Measurements from ENCODE around the gene SYNDIG1.

DNA sequence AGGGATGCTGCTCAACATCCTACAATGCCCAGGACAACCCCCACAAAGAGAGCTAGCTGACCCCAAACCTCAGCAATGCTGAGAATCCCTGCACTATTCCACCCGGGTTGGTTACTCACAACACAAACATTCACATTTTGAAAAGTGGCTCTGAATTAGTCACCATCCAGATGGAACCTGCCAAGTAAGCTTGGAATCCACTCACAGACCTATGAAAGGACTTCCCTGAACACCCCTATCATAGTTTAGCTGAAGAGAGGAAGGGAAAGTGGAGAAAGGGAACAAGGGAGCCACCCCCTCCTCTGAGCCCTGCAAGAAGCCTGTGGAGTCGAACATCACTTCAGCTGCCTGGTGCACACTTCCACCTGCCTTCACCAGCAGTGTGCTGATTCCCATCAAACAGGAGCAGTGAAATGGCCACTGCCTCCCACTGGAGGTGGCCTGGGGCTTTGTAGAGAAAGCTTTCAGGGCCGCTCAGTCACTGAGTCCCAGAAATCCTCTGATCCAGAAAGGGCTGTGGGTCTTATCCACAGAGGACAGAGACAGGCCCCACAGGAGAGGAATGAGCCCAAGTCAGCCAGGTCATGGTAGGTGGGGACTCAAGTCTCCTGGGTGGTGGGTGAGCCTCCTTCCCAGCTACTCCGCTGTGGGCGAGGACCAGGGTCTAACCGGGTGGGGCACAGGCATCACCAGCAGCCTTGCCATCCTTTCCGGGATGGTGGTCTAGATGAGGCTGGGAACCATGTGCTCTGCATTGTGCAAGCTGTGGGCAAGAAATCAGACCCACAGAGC lies 203.7 kb downstream of the SYNDIG1 start:
- TF ChIP-seq, protein P1, sequence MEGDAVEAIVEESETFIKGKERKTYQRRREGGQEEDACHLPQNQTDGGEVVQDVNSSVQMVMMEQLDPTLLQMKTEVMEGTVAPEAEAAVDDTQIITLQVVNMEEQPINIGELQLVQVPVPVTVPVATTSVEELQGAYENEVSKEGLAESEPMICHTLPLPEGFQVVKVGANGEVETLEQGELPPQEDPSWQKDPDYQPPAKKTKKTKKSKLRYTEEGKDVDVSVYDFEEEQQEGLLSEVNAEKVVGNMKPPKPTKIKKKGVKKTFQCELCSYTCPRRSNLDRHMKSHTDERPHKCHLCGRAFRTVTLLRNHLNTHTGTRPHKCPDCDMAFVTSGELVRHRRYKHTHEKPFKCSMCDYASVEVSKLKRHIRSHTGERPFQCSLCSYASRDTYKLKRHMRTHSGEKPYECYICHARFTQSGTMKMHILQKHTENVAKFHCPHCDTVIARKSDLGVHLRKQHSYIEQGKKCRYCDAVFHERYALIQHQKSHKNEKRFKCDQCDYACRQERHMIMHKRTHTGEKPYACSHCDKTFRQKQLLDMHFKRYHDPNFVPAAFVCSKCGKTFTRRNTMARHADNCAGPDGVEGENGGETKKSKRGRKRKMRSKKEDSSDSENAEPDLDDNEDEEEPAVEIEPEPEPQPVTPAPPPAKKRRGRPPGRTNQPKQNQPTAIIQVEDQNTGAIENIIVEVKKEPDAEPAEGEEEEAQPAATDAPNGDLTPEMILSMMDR (IDR thresholded peaks at IDR 0.05): no peak
- no peak for TF ChIP-seq EZH2 (IDR thresholded peaks at IDR 0.05; ENCODE audit: borderline replicate concordance, insufficient read depth, low read depth, low read length, poor library complexity, severe bottlenecking)
